Right lobe of liver (tissue), 6 donors: ENCODE data around the gene LST1. TPM values are rescaled to one million over a fixed set of nuclear protein-coding genes. Genes with fewer than 3 reads are reported as not detected.

Experiments
- ATAC-seq, 4 donors: fragments of 200-7000 bp; cut with Tn5 transposase; one replicate each; pipeline ENCODE4 v1.9.1; 2020; ENCODE audit warnings: mild to moderate bottlenecking in 4 of 4, moderate library complexity in 4 of 4
- DNase-seq, 3 donors: peaks; one replicate each; pipeline ENCODE4 v3.0.0-alpha.2; 2020
- H3K27ac ChIP-seq, 3 donors: fragments of 200-600 bp; one replicate each; pipeline ENCODE4 v1.8.0; 2022
- H3K27me3 ChIP-seq, 2 donors: fragments of 200-600 bp; one replicate each; pipeline ENCODE4 v1.8.0; 2022
- H3K36me3 ChIP-seq, 4 donors: fragments of 200-600 bp; sonication (generic) in 1 of 4; one replicate each; pipeline versions ENCODE4 v1.5.1 to v1.8.0; 2017 to 2022; ENCODE audit warnings: control low read depth in 1 of 4
- H3K4me1 ChIP-seq, 4 donors: fragments of 200-600 bp; sonication (generic) in 1 of 4; one replicate each; pipeline versions ENCODE4 v1.5.1 to v1.8.0; 2017 to 2022; ENCODE audit warnings: control low read depth in 1 of 4
- H3K4me3 ChIP-seq, 3 donors: fragments of 200-600 bp; one replicate each; pipeline ENCODE4 v1.8.0; 2022
- H3K9me3 ChIP-seq, 4 donors: fragments of 200-600 bp; sonication (generic) in 1 of 4; one replicate each; pipeline versions ENCODE4 v1.5.1 to v1.8.0; 2017 to 2022; ENCODE audit warnings: control low read depth in 1 of 4
- CTCF ChIP-seq, 4 donors: fragments of 200-600 bp in 3 of 4; fragments of 450-650 bp in 1 of 4; IDR thresholded peaks; one replicate each; pipeline versions ENCODE4 v1.5.1 to v1.8.0; 2016 to 2022; ENCODE audit warnings: antibody characterized with exemption in 4 of 4, mild to moderate bottlenecking in 2 of 4
- POLR2A ChIP-seq: fragments of 450-650 bp; IDR thresholded peaks from one replicate; pipeline ENCODE4 v1.6.1; 2017; ENCODE audit warnings: antibody characterized with exemption, mild to moderate bottlenecking
- WGBS: methylation state at CpG from one replicate; pipeline ENCODE4 v1.1.6; 2018; ENCODE audit warnings: low coverage, low lambda C conversion rate; ENCODE audit not compliant: insufficient coverage; ENCODE audit errors: missing lambda C conversion rate; 5-methylcytosine and 5-hydroxymethylcytosine counted together
- intact Hi-C, 2 donors: fragments of 100-400 bp; cut with DNase I; formaldehyde crosslinking; loops; one replicate each; pipeline versions ENCODE4 v1.11.2 to v1.14.1; 2022
- total RNA-seq, 6 experiments: library from RNA; depleted of rRNA in 2 of 6; stranded (reverse); fragments of >200 nt in 2 of 6; fragmentation: NEBNext Ultra II Directional in 3 of 6; extraction: Animal tissue kit (Norgen Biotek cat#: 25700) in 3 of 6; gene quantifications; one replicate each; pipeline versions ENCODE4 v1.1.0 to v1.2.4, GENCODE V29; 2016 to 2023
- donor health status: DM: no; HTN: yes; CAD: no.
- donor health status: DM: no; HTN: no; CAD: no.
- donor health status: DM: no; HTN: no; CAD: no.
- donor health status: DM: no; HTN: yes; CAD: no.
- donor health status: DM: no; HTN: yes; CAD: no.

The LST1 gene
- total RNA-seq, 6 experiments from 2014 or later, result 1.5 to 21.5 (median 6.7) TPM

DNA sequence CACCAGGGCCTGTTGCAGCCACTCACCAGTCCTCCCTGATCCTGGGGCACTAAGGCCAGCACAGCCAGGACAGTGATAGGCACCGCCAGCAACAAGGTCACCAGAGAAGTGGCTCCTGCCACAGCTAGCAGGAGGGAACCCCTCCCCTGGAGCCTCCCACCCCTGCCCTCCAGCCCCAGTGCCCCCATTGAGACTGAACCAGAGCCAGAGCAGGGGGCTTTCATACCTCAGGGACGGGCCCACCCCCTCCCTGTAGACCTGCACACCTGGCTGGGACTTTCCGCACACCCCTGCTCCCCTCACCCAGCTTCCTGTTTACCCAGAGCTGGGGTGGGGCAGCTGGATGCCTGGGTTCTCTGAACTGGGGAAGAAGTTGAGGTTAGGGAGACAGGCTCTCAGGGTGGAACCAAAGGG is 3.8 kb upstream of the LST1 start, which contains the start of gene LTB:
TSS of gene LTB (minus strand) at position 195 of the 414 bp plus-strand sequence. CDS start at position 188, 7 bp downstream.
- no peak for ATAC-seq
- intact Hi-C loops, result no loop called here
- TF ChIP-seq POLR2A (no peak), CTCF (IDR thresholded peaks at IDR 0.05) (no peak)
- WGBS, result 20% methylated on average over 1 of the region's 3 CpGs
- Histone ChIP-seq H3K27ac (peak within 1 kb of the TSS; percentile 58 to 85 (median 76)), H3K9me3 (no peaks in the 10 kb centered on the region), H3K4me3 (peak within 1 kb of the TSS; percentile 66 to 76 (median 68)), H3K36me3 (no peaks in the 10 kb centered on the region), H3K4me1 (no peaks in the 10 kb centered on the region), H3K27me3 (no peaks in the 10 kb centered on the region)
- peak in 2 of 3 donors; percentile 45 to 68 for DNase-seq

DNA sequence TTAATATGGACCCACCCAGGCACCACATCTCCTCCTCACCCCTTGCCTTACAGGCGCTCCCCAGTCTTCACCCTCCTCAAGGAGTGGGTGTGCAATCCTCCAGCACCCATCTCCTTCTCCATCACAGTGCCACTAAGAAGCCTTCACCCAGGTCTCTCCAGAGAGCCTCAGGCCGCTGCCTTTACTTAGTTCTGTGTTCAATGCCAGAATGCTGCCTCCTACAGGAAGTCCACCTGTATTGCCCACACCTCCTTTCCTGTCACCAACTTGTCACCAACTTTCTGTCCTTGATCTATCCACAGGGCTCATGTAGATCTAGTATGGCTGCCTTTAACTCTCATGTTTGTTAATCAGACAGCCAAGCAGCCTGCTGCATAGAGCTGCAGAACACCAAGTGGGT is 586 bp upstream of the LST1 start:
- TF ChIP-seq CTCF (IDR thresholded peaks at IDR 0.05) (peak; percentile 13 to 27 (median 22)), POLR2A (no peak)
- DNase-seq (no peak), ATAC-seq (no peak)
- H3K27me3 ChIP-seq, result no peaks in the 10 kb centered on the region
- 38% methylated on average over 2 of the region's 2 CpGs for WGBS
- H3K27ac ChIP-seq, result no peak overlapping the region
- no peak overlapping the region for H3K4me3 ChIP-seq
- no peaks in the 10 kb centered on the region for H3K9me3 ChIP-seq
- H3K36me3 ChIP-seq, result no peaks in the 10 kb centered on the region
- no peaks in the 10 kb centered on the region for H3K4me1 ChIP-seq
- intact Hi-C loops, result no loop called here

DNA sequence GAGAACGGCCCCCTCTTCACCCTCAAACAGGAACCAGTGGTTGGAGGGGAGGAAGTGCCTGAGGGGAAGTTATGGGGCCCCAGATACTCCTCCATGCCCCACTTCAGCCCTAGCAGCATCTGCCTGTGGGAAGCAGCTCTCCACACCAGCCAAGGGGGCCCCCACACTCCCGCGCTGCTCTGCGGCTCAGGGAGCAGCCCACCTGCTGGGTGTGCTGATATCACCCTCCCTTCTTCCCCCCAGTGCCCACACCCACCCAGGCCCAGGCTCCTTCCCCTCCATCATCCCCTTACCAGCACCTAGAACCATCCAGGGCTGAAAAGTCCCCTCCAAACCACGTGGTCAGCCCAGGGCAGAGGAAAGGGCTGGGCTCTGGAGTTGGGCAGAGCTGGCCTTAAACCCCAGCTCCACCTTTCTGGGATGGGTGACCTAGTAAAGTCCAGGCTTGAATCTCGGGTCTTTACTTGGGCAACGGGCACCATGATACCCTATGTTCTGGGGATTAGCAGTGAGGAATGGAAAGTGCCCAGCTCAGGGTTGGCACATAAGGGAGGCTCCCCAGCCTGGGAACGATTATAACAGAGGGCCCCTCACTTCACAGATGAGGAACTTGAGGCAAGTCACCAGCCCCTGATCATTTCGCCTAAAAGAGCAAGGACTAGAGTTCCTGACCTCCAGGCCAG is 663 bp downstream of the LST1 start:
- peak overlapping the region in 2 of 3 donors; percentile 9 to 12 for H3K4me3 ChIP-seq
- DNase-seq (peak in 2 of 3 donors; percentile 37 to 63), ATAC-seq (peak; percentile 49 to 70 (median 57))
- intact Hi-C loops, result no loop called here
- TF ChIP-seq POLR2A (no peak), CTCF (IDR thresholded peaks at IDR 0.05) (no peak)
- H3K27ac ChIP-seq, result peak overlapping the region in 2 of 3 donors; percentile 22 to 26
- H3K4me1 ChIP-seq, result no peaks in the 10 kb centered on the region
- H3K36me3 ChIP-seq, result no peaks in the 10 kb centered on the region
- 33% methylated on average over 2 of the region's 9 CpGs for WGBS
- H3K27me3 ChIP-seq, result no peaks in the 10 kb centered on the region
- H3K9me3 ChIP-seq, result no peaks in the 10 kb centered on the region

DNA sequence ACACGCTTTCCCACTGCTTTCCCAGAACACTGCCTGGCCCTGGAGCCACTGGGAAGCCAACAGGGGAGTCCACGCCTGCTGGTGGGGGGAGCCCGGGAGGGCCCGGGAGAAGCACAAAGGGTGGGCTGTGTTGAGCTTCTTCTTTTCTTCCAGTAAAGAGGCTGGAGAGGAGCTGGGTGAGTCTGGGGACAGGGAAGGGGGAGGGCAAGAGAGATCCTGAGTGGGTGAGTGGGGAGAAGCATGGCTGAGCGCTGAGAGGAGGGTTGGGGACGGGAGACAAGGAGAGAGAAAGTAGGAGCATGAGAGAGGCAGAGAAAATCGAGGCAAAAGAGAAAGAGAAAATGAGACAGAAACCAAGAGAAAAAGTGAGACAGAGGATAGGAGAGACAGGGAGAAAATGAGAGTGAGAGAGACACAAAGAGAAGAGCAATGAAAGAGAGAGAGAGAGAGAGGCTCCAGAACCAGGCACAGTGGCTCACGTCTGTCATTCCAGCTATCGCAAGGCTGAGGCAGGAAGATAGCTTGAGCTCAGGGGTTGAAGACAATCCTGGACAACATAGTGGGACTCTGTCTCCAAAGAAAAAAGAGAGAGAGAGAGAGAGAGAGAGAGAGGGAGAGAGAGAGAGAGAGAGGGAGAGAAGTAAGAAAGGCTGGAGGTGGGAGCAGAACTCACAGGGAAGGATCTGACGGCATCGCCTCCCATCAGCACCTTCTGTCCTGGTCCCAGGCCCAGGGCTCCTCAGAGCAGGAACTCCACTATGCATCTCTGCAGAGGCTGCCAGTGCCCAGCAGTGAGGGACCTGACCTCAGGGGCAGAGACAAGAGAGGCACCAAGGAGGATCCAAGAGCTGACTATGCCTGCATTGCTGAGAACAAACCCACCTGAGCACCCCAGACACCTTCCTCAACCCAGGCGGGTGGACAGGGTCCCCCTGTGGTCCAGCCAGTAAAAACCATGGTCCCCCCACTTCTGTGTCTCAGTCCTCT is 2.0 kb downstream of the LST1 start:
- peak overlapping the region in 1 of 3 donors; percentile 26 for H3K27ac ChIP-seq

More for the DNA sequence above, 2.0 kb downstream of the LST1 start:
- intact Hi-C loops, result no loop called here
- no peaks in the 10 kb centered on the region for H3K27me3 ChIP-seq
- TF ChIP-seq CTCF (IDR thresholded peaks at IDR 0.05), result no peak
- no peak for TF ChIP-seq POLR2A
- DNase-seq (no peak), ATAC-seq (no peak)
- H3K4me3 ChIP-seq, result peak overlapping the region in 1 of 3 donors; percentile 9
- H3K9me3 ChIP-seq, result no peaks in the 10 kb centered on the region
- no peaks in the 10 kb centered on the region for H3K4me1 ChIP-seq
- no peaks in the 10 kb centered on the region for H3K36me3 ChIP-seq
- WGBS, result 60% methylated on average over 10 of the region's 12 CpGs
